Measurements from ENCODE around the gene INSYN2B. TPM values are rescaled to one million over a fixed set of nuclear protein-coding genes. Genes with fewer than 3 reads are reported as not detected.
"Not testable (repeated sequence)": the region's sequence is repeated elsewhere in the genome, so short reads cannot be mapped to it uniquely, and the experiment has no call there.

Gene INSYN2B
- total RNA-seq, 1 experiment from 2014 or later: not detected

GRCh38 chr5:169851321-169851850 is 128.9 kb downstream of the INSYN2B start:
- DNase-seq (ENCODE audit: low spot score): no peak

GRCh38 chr5:169850409-169850808 is 129.9 kb downstream of the INSYN2B start:
- DNase-seq (ENCODE audit: low spot score): no peak

GRCh38 chr5:169848792-169849191 is 131.5 kb downstream of the INSYN2B start:
- DNase-seq (ENCODE audit: low spot score): no peak

GRCh38 chr5:169848271-169848670 is 132.0 kb downstream of the INSYN2B start:
- DNase-seq (ENCODE audit: low spot score): no peak

GRCh38 chr5:169847519-169847918 is 132.8 kb downstream of the INSYN2B start:
- DNase-seq (ENCODE audit: low spot score): no peak

GRCh38 chr5:169842699-169843098 is 137.6 kb downstream of the INSYN2B start:
- no peak for DNase-seq (ENCODE audit: low spot score)

- DNase-seq (ENCODE audit: low spot score): no peak
These were observed 139.9 kb downstream of the INSYN2B start for GRCh38 chr5:169840405-169840804.

- no peak for DNase-seq (ENCODE audit: low spot score)
These were observed 141.6 kb downstream of the INSYN2B start for GRCh38 chr5:169838688-169839087.

- DNase-seq (ENCODE audit: low spot score): no peak
These were observed 142.6 kb downstream of the INSYN2B start for GRCh38 chr5:169837686-169838085.

GRCh38 chr5:169836835-169837536 is 143.3 kb downstream of the INSYN2B start:
- DNase-seq (ENCODE audit: low spot score): no peak

GRCh38 chr5:169834540-169834939 is 145.8 kb downstream of the INSYN2B start:
- not testable (repeated sequence) for DNase-seq (ENCODE audit: low spot score)

- DNase-seq (ENCODE audit: low spot score): not testable (repeated sequence)
These were observed 146.5 kb downstream of the INSYN2B start for GRCh38 chr5:169833681-169834292.

- DNase-seq (ENCODE audit: low spot score): no peak
These were observed 147.4 kb downstream of the INSYN2B start for GRCh38 chr5:169832845-169833244.

GRCh38 chr5:169832304-169832703 is 148.0 kb downstream of the INSYN2B start:
- DNase-seq (ENCODE audit: low spot score): no peak

- no peak for DNase-seq (ENCODE audit: low spot score)
These were observed 149.0 kb downstream of the INSYN2B start for GRCh38 chr5:169831331-169831730.

GRCh38 chr5:169828385-169828784 is 151.9 kb downstream of the INSYN2B start:
- DNase-seq (ENCODE audit: low spot score): no peak

- DNase-seq (ENCODE audit: low spot score): no peak
These were observed 152.5 kb downstream of the INSYN2B start for GRCh38 chr5:169827769-169828168.

GRCh38 chr5:169826618-169827017 is 153.7 kb downstream of the INSYN2B start:
- DNase-seq (ENCODE audit: low spot score): no peak

GRCh38 chr5:169817031-169817430 is 163.3 kb downstream of the INSYN2B start:
- no peak for DNase-seq (ENCODE audit: low spot score)

GRCh38 chr5:169814522-169814921 is 165.8 kb downstream of the INSYN2B start:
- DNase-seq (ENCODE audit: low spot score): no peak
